Aortic smooth muscle cell (primary cell): ENCODE measurements around the gene PTPN11. TPM values are rescaled to one million over a fixed set of nuclear protein-coding genes. Genes with fewer than 3 reads are reported as not detected.

Experiments used
- total RNA-seq: library from RNA; depleted of rRNA; stranded (reverse); fragments of >200 nt; gene quantifications from 2 replicates; pipeline ENCODE4 v1.2.3, GENCODE V29; 2014

The PTPN11 gene
- 147 and 154 TPM in 2 replicates for total RNA-seq

DNA sequence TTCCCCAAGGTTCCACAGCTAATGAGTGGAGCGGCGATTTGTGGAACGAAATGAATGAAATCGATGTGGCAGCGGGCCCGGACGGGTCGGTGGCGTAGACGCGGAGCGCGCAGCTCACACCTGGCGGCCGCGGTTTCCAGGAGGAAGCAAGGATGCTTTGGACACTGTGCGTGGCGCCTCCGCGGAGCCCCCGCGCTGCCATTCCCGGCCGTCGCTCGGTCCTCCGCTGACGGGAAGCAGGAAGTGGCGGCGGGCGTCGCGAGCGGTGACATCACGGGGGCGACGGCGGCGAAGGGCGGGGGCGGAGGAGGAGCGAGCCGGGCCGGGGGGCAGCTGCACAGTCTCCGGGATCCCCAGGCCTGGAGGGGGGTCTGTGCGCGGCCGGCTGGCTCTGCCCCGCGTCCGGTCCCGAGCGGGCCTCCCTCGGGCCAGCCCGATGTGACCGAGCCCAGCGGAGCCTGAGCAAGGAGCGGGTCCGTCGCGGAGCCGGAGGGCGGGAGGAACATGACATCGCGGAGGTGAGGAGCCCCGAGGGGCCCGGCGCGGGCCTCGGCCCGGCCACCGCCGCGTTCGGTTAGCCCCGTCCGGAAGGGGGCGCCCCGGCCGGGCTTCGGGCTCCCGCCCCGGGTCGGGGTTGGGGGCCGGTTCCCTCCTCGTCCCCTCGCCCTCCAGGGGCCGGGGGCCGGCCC lies at the start of gene PTPN11:
PTPN11 (plus strand) TSS at position 340 of the 689 bp plus-strand sequence; CDS start at position 505, 165 bp downstream.

DNA sequence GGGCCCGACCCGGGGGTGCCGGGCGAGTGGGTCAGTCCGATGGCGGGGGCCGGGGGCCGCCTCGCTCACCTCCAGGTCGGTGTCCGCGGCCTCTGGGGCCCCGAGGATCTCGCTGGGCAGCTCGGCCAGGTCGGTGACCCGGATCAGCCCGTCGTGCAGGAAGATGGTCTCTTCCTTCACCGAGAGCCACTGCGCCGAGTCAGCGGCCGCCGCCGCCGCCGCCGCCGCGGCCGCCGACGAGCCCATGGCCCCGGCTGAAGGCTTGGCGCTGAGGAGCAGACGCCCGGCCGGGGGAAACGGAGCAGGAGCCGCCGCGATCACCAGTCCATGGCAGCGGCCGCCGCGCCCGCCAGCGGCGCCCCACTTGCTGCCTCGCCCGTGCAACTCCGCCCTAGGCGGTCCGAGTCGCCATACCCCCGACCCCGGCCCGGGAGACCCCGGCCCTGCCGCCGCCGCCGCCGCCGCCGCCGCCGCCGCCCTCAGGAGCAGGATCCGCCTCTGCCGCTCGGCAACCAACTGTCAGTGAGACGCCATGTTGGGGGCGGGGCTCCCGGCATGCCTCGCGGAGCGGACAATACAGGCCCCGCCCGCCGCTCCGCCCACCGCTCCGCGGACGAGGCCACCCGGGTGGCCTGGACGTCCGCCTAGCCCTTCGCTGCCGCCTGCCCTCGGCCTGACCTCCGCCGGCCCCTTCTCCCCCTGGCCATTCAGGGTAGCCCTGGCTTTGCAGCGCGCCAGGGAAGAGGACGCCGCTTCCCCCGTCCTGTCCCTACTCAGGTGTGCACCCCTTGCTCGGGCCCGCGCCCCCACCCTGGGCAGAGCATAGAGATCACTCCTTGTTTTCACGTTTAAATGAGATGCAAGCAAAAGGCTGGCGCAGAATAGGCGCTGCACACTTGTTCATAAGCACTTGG lies 36.6 kb upstream of the PTPN11 start, which contains the start of gene HECTD4:
HECTD4 (minus strand) TSS at position 549 of the 914 bp plus-strand sequence; CDS start at position 246, 303 bp downstream.

DNA sequence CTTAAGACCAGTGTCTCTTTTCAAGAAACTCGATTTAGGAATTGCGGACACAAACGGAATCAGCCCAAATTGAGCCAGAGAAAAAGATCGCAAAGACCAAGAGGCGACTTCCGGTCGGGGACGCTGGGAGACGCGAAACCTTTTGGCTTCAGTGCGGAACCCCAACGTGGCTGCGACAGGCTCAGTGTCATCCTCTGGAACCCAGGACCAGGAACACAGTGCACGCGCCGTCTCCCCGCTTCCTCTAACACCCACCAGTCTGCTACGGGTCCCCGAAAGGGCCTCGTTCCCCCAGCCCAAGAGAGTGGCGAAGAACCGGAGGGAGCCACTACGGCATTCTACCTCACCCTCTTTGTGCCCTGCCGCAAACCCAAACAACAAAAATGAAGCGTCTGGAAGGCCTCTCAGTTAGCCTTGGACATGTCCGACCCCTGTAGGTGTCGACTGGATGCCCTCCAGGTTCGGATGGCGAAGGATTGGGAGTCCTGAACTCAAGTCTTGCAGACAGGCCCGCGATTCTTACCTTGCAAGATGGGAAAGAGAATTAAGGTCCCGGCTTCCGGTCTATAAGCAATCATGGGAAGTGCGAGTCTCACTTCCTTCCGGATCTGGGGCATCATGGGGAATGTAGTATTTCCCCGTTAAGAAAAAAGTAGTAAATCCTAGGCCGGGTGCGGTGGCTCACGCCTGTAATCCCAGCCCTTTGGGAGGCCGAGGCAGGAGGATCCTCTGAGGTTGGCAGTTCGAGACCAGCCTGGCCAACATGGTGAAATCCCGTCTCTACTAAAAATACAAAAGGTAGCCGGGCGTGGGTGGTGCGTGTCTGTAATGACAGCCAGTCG lies 9.5 kb upstream of the PTPN11 start, which contains the start of gene RPL6:
RPL6 (minus strand) TSS at position 542 of the 842 bp plus-strand sequence. CDS start 949 bp downstream, outside the sequence.

Other genes starting within 250 kb of the PTPN11 start
- 18.8 and 26.4 TPM in 2 replicates for gene HECTD4, start 36.5 kb upstream of the PTPN11 start, total RNA-seq
- gene RPL6, start 9.3 kb upstream of the PTPN11 start, total RNA-seq, result 910 and 940 TPM in 2 replicates